ENCODE results near the gene MB21D2.

The MB21D2 gene

DNA sequence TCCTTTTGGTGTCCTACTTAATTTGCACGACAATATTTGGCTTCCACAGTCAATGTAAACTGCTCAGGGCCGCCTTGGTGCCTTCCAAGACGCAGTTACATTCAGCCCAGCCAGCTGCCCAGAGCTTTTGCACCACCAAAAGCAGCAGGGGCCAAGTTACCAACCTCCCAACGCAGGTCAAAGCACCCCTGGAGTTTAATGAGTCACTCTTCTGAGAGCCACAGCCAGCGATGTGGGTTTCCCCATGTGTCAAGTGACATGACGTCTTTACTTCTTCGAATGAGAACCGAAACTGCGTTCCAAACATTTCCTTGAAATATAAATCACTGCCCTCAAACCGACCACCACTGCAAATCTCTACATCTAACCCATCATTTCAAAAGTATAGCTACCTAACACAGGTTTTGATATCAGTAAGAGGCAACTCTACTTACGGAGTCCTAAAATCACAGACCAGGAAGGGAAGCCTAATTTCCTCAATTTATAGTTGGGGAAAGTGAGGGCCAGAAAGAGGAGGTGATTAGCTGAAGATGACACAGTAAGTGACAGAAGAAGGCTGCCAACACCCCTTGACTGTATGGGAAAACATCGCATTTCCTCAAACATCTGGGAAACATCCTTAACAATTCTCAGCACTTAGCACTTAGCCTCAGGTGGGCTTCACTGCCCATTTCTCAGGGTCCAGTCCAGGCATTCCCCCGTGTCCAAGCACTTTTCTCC lies 24.5 kb downstream of the MB21D2 start (continued):
- peak; percentile 91 for TF ChIP-seq SP7 (tag by site-specific recombination; IDR thresholded peaks at IDR 0.05)
- TF ChIP-seq ZNF664 (tag by site-specific recombination; IDR thresholded peaks at IDR 0.05): no peak
- peak; percentile 50; the same call in 1 of the 2 replicates for TF ChIP-seq ZNF600 (tag by site-specific recombination; IDR thresholded peaks at IDR 0.05)
- TF ChIP-seq ZSCAN30 (tag by site-specific recombination; IDR thresholded peaks at IDR 0.05): peak; percentile 31; the same call in 1 of the 2 replicates
- no peak for TF ChIP-seq ZNF10 (tag by site-specific recombination; IDR thresholded peaks at IDR 0.05)
- TF ChIP-seq ZNF660 (tag by site-specific recombination; IDR thresholded peaks at IDR 0.05): peak; percentile 93
- TF ChIP-seq, protein P1, sequence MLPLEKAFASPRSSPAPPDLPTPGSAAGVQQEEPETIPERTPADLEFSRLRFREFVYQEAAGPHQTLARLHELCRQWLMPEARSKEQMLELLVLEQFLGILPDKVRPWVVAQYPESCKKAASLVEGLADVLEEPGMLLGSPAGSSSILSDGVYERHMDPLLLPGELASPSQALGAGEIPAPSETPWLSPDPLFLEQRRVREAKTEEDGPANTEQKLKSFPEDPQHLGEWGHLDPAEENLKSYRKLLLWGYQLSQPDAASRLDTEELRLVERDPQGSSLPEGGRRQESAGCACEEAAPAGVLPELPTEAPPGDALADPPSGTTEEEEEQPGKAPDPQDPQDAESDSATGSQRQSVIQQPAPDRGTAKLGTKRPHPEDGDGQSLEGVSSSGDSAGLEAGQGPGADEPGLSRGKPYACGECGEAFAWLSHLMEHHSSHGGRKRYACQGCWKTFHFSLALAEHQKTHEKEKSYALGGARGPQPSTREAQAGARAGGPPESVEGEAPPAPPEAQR (tag by site-specific recombination; IDR thresholded peaks at IDR 0.05): no peak
- TF ChIP-seq ZFHX2 (tag by site-specific recombination; conservative IDR thresholded peaks at IDR 0.05): no peak
- TF ChIP-seq SCRT1 (tag by site-specific recombination; IDR thresholded peaks at IDR 0.05; ENCODE audit: borderline replicate concordance): no peak
- TF ChIP-seq ZBTB21 (tag by site-specific recombination; IDR thresholded peaks at IDR 0.05): peak; percentile 88
- TF ChIP-seq ZNF768 (tag by site-specific recombination; IDR thresholded peaks at IDR 0.05): no peak
- no peak for TF ChIP-seq KLF7 (tag by site-specific recombination; IDR thresholded peaks at IDR 0.05; ENCODE audit: borderline replicate concordance)
- TF ChIP-seq, protein P2, sequence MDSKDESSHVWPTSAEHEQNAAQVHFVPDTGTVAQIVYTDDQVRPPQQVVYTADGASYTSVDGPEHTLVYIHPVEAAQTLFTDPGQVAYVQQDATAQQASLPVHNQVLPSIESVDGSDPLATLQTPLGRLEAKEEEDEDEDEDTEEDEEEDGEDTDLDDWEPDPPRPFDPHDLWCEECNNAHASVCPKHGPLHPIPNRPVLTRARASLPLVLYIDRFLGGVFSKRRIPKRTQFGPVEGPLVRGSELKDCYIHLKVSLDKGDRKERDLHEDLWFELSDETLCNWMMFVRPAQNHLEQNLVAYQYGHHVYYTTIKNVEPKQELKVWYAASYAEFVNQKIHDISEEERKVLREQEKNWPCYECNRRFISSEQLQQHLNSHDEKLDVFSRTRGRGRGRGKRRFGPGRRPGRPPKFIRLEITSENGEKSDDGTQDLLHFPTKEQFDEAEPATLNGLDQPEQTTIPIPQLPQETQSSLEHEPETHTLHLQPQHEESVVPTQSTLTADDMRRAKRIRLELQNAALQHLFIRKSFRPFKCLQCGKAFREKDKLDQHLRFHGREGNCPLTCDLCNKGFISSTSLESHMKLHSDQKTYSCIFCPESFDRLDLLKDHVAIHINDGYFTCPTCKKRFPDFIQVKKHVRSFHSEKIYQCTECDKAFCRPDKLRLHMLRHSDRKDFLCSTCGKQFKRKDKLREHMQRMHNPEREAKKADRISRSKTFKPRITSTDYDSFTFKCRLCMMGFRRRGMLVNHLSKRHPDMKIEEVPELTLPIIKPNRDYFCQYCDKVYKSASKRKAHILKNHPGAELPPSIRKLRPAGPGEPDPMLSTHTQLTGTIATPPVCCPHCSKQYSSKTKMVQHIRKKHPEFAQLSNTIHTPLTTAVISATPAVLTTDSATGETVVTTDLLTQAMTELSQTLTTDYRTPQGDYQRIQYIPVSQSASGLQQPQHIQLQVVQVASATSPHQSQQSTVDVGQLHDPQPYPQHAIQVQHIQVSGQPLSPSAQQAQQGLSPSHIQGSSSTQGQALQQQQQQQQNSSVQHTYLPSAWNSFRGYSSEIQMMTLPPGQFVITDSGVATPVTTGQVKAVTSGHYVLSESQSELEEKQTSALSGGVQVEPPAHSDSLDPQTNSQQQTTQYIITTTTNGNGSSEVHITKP (tag by site-specific recombination; IDR thresholded peaks at IDR 0.05): peak; percentile 83
- no peak for TF ChIP-seq ZNF530 (tag by site-specific recombination; IDR thresholded peaks at IDR 0.05; ENCODE audit: low read depth)
- TF ChIP-seq, protein P3, sequence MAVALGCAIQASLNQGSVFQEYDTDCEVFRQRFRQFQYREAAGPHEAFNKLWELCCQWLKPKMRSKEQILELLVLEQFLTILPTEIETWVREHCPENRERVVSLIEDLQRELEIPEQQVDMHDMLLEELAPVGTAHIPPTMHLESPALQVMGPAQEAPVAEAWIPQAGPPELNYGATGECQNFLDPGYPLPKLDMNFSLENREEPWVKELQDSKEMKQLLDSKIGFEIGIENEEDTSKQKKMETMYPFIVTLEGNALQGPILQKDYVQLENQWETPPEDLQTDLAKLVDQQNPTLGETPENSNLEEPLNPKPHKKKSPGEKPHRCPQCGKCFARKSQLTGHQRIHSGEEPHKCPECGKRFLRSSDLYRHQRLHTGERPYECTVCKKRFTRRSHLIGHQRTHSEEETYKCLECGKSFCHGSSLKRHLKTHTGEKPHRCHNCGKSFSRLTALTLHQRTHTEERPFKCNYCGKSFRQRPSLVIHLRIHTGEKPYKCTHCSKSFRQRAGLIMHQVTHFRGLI (tag by site-specific recombination; IDR thresholded peaks at IDR 0.05): peak; percentile 79
- peak; percentile 78 for TF ChIP-seq ZBTB8A (tag by site-specific recombination; IDR thresholded peaks at IDR 0.05)
- TF ChIP-seq ZNF132 (tag by site-specific recombination; IDR thresholded peaks at IDR 0.05; ENCODE audit: borderline replicate concordance): no peak
- TF ChIP-seq, protein P4, sequence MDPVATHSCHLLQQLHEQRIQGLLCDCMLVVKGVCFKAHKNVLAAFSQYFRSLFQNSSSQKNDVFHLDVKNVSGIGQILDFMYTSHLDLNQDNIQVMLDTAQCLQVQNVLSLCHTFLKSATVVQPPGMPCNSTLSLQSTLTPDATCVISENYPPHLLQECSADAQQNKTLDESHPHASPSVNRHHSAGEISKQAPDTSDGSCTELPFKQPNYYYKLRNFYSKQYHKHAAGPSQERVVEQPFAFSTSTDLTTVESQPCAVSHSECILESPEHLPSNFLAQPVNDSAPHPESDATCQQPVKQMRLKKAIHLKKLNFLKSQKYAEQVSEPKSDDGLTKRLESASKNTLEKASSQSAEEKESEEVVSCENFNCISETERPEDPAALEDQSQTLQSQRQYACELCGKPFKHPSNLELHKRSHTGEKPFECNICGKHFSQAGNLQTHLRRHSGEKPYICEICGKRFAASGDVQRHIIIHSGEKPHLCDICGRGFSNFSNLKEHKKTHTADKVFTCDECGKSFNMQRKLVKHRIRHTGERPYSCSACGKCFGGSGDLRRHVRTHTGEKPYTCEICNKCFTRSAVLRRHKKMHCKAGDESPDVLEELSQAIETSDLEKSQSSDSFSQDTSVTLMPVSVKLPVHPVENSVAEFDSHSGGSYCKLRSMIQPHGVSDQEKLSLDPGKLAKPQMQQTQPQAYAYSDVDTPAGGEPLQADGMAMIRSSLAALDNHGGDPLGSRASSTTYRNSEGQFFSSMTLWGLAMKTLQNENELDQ (tag by site-specific recombination; IDR thresholded peaks at IDR 0.05; ENCODE audit: low read depth): no peak
- TF ChIP-seq ZNF394 (tag by site-specific recombination; IDR thresholded peaks at IDR 0.05; ENCODE audit: borderline replicate concordance): no peak
- no peak for TF ChIP-seq TCF7L2 (IDR thresholded peaks at IDR 0.05; ENCODE audit: borderline replicate concordance, low read depth, low read length)
- TF ChIP-seq, protein P5, sequence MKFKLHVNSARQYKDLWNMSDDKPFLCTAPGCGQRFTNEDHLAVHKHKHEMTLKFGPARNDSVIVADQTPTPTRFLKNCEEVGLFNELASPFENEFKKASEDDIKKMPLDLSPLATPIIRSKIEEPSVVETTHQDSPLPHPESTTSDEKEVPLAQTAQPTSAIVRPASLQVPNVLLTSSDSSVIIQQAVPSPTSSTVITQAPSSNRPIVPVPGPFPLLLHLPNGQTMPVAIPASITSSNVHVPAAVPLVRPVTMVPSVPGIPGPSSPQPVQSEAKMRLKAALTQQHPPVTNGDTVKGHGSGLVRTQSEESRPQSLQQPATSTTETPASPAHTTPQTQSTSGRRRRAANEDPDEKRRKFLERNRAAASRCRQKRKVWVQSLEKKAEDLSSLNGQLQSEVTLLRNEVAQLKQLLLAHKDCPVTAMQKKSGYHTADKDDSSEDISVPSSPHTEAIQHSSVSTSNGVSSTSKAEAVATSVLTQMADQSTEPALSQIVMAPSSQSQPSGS (tag by site-specific recombination; IDR thresholded peaks at IDR 0.05; ENCODE audit: low read depth): peak; percentile 92
- no peak for TF ChIP-seq ZNF404 (tag by site-specific recombination; IDR thresholded peaks at IDR 0.05)

Measured in HEK293 (cell line).